GM21786 (cell line): ENCODE data around the gene CCNY.
"Not testable (repeated sequence)": the region's sequence is repeated elsewhere in the genome, so short reads cannot be mapped to it uniquely, and the experiment has no call there.

Experiments used
- ATAC-seq: cut with Tn5 transposase; IDR thresholded peaks from one replicate; pipeline ENCODE4 v1.9.1; 2021; ENCODE audit not compliant: unreplicated experiment

CCNY gene

DNA sequence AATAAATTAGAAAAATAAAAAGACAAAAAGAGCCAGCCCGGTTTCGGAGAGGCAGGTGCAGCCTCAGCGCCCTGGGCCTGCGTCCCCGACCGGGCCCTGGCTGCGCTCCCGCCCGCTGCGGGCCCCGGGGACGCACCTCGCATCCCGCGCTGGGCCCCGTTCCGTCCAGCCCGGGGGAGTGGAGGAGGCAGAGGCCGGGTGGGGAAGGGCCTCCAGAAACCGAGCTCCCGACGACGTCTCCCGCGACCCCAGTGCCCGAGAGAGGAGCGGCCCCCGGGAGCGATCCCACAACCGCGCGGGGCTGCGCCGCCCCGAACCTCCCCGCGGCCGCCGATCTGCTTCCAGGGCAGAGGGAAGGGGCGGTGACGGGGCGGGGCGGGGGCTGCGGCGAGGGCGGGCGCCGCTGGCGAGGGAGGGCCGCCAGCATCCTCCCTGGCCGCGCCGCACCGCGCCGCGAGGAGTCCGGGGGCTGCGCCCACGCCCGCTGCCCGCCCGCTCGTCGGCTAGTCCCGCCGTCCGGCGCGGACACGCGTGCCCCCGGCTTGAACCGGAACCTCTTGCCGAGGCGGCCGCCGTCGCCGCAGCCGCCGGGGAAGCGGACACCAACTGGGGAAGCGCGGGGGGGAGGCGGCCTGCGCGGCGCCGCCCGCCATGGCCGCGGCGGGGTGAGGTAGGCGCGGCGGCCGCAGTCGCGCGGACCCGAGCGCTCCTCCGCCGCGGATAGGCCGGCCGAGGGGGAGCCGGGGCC is at the start of gene CCNY:
CCNY (plus strand) TSS at position 426 of the 748 bp plus-strand sequence. CDS start 545 bp downstream, outside the sequence.
- peak; percentile 64 for ATAC-seq

DNA sequence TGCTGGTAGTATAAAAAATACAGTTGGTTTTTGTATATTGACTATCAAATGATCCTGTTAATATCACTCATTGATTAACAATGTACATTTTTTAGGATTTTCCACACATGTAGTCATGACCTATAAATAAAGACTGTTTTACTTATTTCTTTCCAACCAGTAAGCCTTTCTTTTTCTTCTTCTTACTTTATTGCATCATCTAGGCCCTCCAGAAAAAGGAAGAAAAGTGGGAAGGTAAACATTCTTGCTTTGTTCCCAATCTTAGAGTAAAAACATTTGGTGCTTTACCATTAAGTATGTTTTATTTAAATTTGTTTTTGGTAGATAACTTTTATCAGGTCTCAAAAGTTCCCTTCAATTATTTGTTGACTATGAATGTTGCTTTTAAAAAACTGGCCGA is 47.1 kb upstream of the CCNY start:
- ATAC-seq, result no peak

DNA sequence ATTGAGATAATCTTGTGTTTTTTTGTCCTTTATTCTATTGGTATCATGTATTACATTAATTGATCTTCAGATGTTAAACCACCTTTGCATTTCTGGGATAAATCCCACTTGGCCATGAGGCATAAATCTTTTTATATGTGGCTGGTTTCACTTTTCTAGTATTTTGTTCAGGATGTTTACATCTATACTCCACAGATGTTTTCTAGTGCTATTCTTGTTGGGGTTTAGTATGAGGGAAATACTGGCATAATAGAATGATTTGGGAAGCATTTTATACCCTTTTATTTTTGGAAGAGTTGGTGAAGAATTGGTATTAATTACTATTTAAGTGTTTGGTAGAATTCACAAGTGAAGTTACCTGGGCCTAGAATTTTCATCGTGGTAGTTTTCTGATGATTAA is 41.8 kb upstream of the CCNY start:
- no peak for ATAC-seq

DNA sequence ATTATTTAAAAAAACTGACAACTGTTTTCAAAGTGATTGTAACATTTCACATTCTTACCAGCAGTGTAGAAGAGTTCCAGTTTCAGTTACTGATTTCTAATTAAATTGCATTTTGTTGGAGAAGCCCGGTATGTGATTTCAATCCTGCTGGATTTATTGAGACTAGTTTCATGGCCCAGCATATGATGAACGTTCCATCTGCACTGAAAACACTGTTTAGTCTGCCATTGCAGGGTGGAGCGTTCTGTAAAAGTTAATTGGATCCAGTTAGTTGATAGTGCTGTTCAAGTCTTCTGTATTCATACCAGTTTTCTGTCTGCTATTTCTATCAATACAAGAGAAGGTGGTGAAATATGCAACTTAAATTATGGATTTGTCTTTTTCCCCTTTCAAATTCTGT is 37.3 kb upstream of the CCNY start:
- ATAC-seq, result no peak

DNA sequence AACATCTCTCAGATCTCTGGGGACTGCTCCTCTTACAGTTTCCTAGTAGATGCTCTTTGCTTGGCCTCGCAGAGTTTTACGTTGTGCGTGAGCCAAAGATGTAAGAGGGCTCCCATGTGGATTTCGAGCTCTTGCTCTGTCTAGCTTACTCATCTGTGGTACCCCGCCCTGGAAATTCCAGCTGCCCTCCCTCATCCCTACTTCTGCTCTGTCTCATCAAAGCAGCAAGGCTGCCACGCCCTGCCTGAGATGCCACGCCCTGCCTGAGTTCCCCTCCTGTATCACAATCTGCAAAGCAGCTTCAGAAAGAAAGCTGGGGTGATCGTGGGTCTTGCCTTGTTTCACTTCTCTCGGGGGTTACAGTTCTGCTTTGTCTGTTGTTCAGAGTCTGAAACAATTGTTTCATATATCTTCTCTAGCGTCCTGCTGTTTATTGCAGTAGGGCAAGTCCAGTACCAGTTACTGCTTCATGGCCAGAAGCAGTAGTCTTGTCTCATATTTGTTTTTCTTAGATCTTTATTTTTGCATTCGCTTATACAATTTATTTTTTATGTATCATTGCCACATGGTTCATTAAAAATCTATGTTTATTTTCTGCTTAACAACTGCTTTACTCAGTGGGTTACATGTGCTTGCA is 36.1 kb upstream of the CCNY start:
- ATAC-seq, result peak; percentile 95

DNA sequence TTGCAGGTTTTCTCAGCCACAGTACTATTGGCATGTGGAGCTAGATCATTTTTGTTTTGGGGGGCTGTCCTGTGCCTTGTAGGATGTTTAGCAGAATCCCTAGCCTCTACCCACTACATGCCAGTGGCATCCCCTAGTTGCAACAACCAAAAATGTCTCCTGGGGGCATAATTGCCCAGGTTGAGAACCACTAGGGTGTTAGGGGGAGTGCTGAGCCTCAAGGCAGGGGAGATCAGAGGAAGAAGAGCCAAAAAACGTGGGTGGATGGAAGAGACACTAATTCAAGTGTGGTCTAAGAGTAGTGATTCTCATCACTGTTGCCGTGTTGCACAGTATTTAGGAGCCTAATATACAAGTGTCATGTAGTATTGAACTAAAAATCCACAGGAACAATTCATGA is 31.7 kb upstream of the CCNY start:
- no peak for ATAC-seq

DNA sequence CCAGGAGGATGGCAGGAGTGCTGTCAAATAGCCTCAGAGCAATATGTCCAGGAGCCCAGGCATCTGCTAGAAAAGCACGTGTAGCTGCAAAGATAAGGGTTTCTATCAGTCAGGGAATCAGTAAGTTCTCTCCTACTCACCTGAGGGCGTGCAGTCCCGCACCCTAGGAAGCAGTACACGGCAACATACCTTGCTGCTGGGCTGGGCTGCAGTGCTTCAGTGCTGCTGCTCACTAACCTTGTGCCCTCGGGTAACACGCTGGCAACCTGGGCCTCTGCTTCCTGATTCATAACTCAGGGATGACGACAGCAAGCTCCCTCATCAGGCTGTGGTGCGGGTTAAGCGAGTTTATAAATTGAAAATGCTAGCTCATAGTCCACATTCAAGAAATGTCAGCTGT is 29.5 kb upstream of the CCNY start:
- no peak for ATAC-seq

DNA sequence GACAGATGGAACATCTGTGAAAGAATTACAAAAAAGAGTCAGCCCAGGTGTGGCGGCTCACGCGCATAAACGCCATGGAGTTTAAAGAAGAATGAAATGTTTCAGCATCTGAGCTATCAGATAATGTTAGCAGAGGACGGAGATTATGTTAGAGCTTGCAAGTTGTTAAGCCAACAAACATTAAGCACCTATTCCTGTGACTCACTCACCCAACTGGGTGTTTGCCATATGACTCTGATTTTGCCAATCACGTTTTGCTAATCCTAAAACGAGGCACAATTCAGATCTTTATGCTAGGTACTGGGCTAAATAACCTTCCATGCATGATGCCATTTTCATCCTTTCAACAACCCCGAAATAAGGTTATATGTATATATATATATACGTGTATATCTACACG is 29.0 kb upstream of the CCNY start:
- ATAC-seq, result no peak

DNA sequence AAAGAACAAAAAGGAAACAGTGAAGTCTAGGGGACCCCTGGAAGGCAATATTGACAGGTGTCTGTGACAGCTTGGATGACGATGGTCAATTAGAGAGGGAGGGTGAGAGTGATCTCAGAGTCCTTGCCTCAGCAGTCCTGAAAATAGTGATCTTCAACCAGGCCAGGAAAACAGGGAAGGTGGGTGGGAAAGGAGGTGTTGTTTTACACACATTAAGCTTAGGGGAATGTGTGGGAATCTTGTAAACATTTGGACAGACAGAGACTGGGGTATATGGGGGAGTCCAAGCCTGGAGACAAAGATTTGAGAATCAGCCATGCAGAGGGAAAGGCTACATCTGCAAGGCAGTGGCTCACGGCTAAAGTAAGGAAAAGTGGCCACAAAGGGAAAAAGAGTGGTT is 27.5 kb upstream of the CCNY start:
- no peak for ATAC-seq

DNA sequence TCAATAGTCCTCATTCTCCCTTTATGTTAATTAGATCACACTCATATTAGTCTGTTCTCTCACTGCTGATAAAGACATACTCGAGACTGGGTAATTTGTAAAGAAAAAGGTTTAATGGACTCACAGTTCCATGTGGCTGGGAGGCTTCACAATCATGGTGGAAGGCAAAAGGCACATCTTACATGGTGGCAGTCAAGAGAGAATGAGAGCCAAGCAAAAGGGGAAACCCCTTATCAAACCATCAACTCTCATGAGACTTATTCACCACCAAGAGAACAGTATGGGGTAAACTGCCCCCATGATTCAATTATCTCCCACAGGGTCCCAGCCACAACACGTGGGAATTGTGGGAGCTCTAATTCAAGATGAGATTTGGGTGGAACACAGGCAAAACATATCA is 22.2 kb upstream of the CCNY start:
- ATAC-seq, result not testable (repeated sequence)

DNA sequence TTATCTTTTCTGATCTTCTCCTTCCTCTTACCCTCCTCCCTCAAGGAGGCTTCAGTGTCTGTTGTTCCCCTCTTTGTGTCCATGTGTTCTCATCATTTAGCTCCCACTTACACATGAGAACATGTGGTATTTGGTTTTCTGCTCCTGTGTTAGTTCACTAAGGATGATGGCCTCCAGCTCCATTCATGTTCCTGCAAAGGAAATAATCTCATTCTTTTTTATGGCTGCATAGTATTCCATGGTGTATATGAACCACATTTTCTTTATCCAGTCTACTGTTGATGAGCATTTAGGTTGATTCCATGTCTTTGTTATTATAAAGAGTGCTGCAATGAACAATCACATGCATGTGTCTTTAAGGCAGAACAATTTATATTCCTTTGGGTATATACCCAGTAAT is 21.1 kb upstream of the CCNY start:
- not testable (repeated sequence) for ATAC-seq

DNA sequence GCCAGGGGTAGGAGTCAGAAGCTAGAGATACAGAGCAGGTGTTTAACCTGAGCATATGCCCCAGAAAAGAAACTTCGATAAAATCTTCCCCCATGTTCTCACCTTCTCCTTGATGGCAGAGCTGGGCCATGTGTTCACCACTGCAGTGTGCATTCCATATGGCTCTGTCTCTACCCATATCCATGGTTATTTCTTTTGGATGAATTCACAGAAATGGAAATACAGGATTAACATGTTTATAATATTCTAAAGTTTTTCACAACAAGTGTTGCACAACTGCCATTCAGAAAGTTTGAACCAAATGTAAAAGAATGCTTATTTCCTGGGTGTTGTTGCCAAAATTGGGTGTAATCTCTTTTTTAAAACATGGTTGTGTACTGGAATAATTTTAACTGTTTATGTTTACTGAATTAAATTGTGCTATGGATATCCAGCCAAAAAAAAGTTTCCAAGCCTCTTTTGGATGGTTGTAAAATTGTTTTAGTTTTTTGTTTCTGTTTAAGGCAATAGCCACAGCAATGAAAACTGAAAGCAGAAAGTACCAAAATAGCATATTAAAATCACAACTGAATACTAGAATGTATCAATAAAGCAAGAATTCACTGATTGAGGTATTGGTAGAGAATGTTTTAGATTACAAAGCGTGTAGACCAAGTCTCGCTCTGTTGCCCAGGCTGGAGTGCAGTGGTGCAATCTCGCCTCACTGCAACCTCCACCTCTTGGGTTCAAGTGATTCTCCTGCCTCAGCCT is 19.9 kb upstream of the CCNY start:
- peak; percentile 53 for ATAC-seq

DNA sequence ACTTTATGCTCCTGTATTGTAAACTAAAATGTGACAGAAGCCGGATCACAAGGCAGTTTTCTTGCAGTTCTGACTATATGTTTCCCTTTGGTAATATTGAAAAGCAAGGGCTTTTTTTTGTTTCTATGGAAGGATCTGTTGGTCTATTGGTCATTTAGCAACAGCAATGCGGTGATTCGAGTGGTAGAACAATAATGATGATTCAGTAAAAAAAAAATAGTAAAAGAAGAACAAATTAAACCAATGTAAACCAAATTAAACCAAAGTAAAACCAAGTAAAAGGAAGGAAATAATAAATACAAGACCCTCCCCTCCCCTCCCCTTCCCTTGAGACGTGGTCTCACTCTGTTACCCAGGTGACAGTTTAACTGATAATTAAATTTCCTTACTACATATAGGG is 17.8 kb upstream of the CCNY start:
- ATAC-seq, result no peak

DNA sequence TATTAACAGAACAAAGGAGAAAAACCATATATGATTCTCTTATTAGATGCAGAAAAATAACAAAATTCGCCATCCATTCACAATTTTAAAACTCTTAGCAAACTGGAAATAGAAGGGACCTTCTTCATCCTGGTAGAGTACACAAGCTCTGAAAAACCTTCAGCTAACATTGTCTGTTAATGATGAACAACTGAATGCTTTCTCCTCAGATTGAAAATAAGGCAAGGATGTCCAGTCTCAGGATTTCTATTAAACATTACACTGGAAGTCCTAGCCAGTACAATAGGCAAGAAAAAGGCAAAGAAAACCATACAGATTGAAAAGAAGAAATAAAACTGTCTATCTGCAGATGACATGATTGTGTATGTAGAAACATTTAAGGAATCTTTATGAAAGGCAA is 16.0 kb upstream of the CCNY start:
- ATAC-seq, result no peak

DNA sequence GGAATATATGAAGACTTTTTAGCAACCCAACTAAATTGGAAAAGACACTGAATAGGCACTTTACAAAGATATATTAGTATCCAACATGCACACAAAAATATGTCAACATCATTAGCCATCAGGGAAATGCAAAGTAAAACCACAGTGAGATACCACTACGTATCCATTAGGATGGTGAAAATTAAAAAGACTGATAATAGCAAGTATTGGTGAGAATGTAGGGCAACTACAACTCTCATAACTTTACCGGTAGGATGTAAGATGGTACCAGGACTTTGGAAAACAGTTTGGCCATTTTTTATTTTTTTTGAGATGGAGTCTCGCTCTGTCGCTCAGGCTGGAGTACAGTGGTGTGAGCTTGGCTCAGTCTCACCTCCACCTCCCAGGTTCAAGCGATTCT is 13.7 kb upstream of the CCNY start:
- no peak for ATAC-seq

DNA sequence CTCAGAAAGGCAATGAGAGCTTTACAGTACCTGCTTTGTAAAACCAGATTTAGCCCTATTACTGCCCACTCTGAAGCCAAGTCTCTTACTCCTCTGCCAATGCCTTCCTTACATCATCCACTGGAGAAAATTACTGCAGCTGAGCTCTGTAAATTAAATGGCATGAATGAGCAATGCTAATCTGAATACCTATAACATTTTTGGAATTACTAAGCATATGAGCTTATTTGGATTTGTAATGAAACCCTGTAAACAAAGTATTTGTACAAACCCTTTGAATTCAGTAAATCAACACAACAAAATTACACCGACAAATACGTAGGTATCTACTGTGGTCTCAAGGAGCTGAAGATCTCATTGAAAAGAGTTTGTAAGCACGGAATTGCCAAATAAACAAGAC is 12.1 kb upstream of the CCNY start:
- ATAC-seq, result no peak

DNA sequence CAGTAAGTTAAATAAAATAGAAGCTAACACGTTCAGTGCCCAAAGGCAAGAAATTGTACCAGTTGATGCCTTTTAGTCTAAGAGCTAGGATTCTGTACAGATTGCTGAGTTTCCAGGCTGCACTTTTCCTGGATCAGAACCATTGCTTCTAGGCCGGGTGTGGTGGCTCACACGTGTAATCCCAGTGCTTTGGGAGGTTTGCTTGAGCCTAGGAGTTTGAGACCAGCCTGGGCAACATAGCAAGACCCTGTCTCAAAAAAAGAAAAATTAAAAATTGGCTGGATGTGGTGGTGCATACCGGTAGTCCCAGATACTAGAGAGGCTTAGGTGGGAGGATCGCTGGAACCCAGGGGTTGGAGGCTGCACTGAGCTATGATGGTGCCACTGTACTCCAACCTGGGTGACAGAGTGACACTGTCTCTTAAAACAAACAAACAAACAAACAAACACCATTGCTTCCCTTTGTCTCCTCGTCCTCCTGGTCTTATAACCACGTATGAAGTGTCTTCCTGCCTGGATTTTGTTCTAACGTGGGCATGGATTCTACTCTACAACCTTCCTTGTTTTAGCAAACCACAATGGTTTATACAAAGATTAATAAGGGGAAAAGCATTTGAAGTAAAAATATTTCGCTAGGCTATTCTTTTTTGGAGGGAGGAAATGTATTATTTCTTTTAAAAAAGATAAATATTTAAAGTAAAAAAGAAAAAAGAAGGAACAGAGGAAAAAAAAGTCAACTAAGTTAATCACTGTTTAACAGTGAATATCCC is 9.7 kb upstream of the CCNY start:
- ATAC-seq, result no peak

DNA sequence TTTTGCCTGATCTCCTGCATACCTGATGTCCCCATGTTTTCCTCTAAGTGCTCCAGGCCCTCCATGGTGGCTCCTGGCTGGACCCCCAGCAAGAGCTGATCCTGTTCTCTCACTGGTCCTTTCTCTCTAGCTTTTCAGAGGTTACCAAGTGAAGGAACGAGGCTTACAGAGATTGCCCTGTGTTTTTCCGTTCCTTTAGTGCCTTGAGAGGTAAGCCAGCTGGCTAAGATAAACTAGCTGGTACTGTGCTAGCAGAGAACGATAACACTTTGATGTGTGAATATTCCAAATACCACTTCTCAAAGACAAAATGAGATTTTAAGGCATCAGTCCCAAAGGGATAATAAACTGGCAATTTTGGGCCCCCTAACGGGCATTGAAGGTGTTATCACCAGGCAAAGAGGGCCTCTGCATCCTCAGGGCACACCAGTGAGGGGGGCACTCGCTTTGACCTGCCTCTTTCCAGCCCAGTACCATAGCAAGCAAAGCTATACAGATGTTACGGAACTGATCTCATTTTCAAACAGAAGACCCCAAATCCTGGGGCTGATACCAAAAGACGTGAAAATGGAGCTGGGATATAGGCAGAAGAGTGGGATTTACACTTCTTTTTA is 8.4 kb upstream of the CCNY start:
- no peak for ATAC-seq

DNA sequence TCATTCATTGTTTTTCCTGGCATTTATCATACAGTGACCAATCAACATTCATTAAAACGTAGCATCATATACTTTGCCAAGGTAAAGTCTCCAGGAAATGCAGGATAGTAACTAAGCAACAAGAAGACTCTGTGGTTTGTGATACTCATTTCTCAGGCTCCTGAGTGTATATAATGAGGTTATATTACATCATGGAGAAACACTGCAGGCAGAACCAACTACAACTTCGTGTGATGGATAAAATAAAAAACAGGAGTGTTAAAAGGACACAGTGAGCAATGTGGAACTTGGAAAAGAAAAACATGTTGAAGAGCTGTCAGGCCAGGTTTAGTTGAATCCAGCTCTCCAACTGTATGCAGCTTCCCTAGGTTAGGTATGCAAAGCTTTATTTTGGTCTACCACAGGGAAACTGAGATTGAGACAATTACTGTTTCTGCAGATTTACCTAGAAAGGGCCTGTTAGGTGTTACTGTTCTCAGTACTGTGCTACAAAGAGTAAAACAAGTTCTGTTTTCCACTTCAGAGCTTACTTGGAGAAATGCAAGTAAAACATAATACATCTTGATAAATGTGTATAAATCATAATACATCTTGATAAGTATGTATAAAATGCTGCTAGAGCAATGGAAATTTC is 7.8 kb upstream of the CCNY start:
- no peak for ATAC-seq

DNA sequence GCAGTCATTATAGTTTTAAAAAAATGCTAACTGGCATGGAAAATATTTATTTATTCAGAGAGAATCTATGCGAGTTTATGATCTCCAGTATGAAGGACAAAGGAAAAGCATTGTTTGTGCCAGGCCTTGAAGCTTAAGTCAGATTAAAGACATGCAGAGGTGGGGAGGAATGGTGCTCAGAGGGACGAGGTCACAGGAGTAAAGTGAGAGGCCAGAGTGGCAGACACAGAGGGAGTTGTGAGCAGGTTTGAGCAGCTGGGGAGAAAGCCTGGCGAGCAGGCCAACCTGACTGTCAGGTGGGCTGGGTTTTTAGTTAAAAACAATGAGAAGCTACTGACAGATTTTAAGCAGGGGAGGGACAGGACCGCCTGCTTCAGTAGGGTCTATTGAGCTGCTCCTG is 6.8 kb upstream of the CCNY start:
- ATAC-seq, result no peak
